ENCODE results near the gene CCDC146.

- TF ChIP-seq CREB1 (CRISPR knock-in tag; IDR thresholded peaks at IDR 0.05) = no peak
- no peak for TF ChIP-seq NFE2L1 (CRISPR knock-in tag; IDR thresholded peaks at IDR 0.05)
- no peak for TF ChIP-seq CTCF (IDR thresholded peaks at IDR 0.05)
- no peak for TF ChIP-seq ZNF138 (CRISPR knock-in tag; conservative IDR thresholded peaks at IDR 0.05)
Observed at GRCh38 chr7:77320137-77320536, 197.7 kb downstream of the CCDC146 start.

Measured in WTC11 (cell line).